PC-9 (cell line): Measurements from ENCODE around the gene MAP3K20. TPM values are rescaled to one million over a fixed set of nuclear protein-coding genes. Genes with fewer than 3 reads are reported as not detected.

Experiments
- BruUV-seq: library from RNA; stranded (reverse); fragments of 400-500 nt; replicated peaks from 2 replicates; lab custom pipeline; 2021; lab: Mats Ljungman, UMichigan
- CTCF ChIA-PET: fragments of 300-600 bp; sonication (Branson Sonifier 250); formaldehyde crosslinking; loops from one replicate; lab custom pipeline; 2022; ENCODE audit warnings: antibody characterized with exemption; lab: Charles Lee
- POLR2A ChIA-PET: fragments of 300-600 bp; sonication (Branson Sonifier 250); formaldehyde crosslinking; loops from one replicate; lab custom pipeline; 2022; ENCODE audit warnings: antibody characterized with exemption; ENCODE audit not compliant: unreplicated experiment; lab: Charles Lee
- DNase-seq, 2 experiments: peaks; one replicate each; pipeline versions ENCODE4 v3.0.0 to v3.0.0-alpha.2; 2015 to 2022; ENCODE audit warnings: mixed read lengths in 1 of 2
- H2AFZ ChIP-seq: fragments of 200-600 bp; sonication (generic); 2 replicates; pipeline ENCODE4 v1.8.1; 2017; ENCODE audit warnings: antibody characterized with exemption
- H3F3A ChIP-seq: fragments of 200-600 bp; sonication (generic); 2 replicates; pipeline ENCODE4 v1.8.1; 2017; ENCODE audit warnings: antibody characterized with exemption, mild to moderate bottlenecking, low read depth; ENCODE audit not compliant: insufficient read depth
- H3K27ac ChIP-seq: fragments of 200-600 bp; sonication (generic); 2 replicates; pipeline ENCODE4 v1.6.1; 2016; ENCODE audit warnings: mixed run types
- H3K27me3 ChIP-seq: fragments of 200-600 bp; sonication (generic); 2 replicates; pipeline ENCODE4 v1.6.1; 2016; ENCODE audit warnings: low read depth, mixed run types; ENCODE audit not compliant: insufficient read depth
- H3K36me3 ChIP-seq: fragments of 200-600 bp; sonication (generic); 2 replicates; pipeline ENCODE4 v1.6.1; 2016; ENCODE audit warnings: low read depth, mixed run types
- H3K4me1 ChIP-seq: fragments of 200-600 bp; sonication (generic); replicated peaks from 2 replicates; pipeline ENCODE4 v1.6.1; 2016; ENCODE audit warnings: mixed run types; ENCODE audit not compliant: insufficient read depth
- H3K4me2 ChIP-seq: fragments of 200-600 bp; sonication (generic); 2 replicates; pipeline ENCODE4 v1.6.1; 2017; ENCODE audit warnings: mixed run types
- H3K4me3 ChIP-seq: fragments of 200-600 bp; sonication (generic); 2 replicates; pipeline ENCODE4 v1.6.1; 2016; ENCODE audit warnings: mixed run types
- H3K79me2 ChIP-seq: fragments of 200-600 bp; sonication (generic); 2 replicates; pipeline ENCODE4 v1.6.1; 2017; ENCODE audit warnings: low read depth, mixed run types
- H3K9me2 ChIP-seq: fragments of 200-600 bp; sonication (generic); 2 replicates; pipeline ENCODE4 v1.8.1; 2017; ENCODE audit warnings: mild to moderate bottlenecking; ENCODE audit not compliant: insufficient read depth
- H3K9me3 ChIP-seq: fragments of 200-600 bp; sonication (generic); 2 replicates; pipeline ENCODE4 v1.8.1; 2016; ENCODE audit warnings: low read depth; ENCODE audit not compliant: insufficient read depth
- H4K20me1 ChIP-seq: fragments of 200-600 bp; sonication (generic); 2 replicates; pipeline ENCODE4 v1.8.1; 2017; ENCODE audit not compliant: insufficient read depth
- CTCF ChIP-seq: fragments of 200-600 bp; sonication (generic); conservative IDR thresholded peaks from 2 replicates; pipeline ENCODE4 v1.6.1; 2017; ENCODE audit warnings: mixed run types, antibody characterized with exemption, mild to moderate bottlenecking, moderate library complexity
- EZH2 ChIP-seq: fragments of 200-600 bp; sonication (generic); IDR thresholded peaks from 2 replicates; pipeline ENCODE4 v1.8.0; 2017; ENCODE audit warnings: antibody characterized with exemption, low read depth
- intact Hi-C: fragments of 100-400 bp; cut with micrococcal nuclease; formaldehyde crosslinking; loops from one replicate; pipeline ENCODE4 v1.10.0; 2022; ENCODE audit not compliant: unreplicated experiment
- total RNA-seq: library from RNA; stranded (reverse); gene quantifications from 2 replicates; pipeline ENCODE4 v1.2.3, GENCODE V29; 2021

The MAP3K20 gene
- total RNA-seq, 1 experiment from 2014 or later = 58.5 TPM

- ChIA-PET POLR2A (interaction anchor here (0.7 kb wide), 1 partner anchor 1052 kb away, joined by 25 read pairs; no protein-coding TSS in a partner anchor), CTCF (interaction anchor here (0.8 kb wide), 1 partner anchor 19 kb away, joined by 15 read pairs; no protein-coding TSS in a partner anchor)
- H2AFZ ChIP-seq = no peak overlapping the region
- no peaks in the 10 kb centered on the region for H3K9me3 ChIP-seq
- H3K27me3 ChIP-seq = no peaks in the 10 kb centered on the region
- intact Hi-C loops = no loop called here
- no peaks in the 10 kb centered on the region for H4K20me1 ChIP-seq
- peaks cover 19% of the 10 kb centered on the region; the same call in 1 of the 2 replicates for H3K36me3 ChIP-seq
- no peak for TF ChIP-seq EZH2
- TF ChIP-seq CTCF = no peak
- peaks cover 32% of the 10 kb centered on the region for H3K79me2 ChIP-seq
- no peak overlapping the region for H3K4me2 ChIP-seq
- H3K9me2 ChIP-seq = no peaks in the 10 kb centered on the region
- H3K4me3 ChIP-seq = no peak overlapping the region
- no peaks in the 10 kb centered on the region for H3K4me1 ChIP-seq
- H3F3A ChIP-seq = no peaks in the 10 kb centered on the region
- no TSS peak for BruUV-seq
- DNase-seq = no peak
- H3K27ac ChIP-seq = no peak overlapping the region
These were observed 24.2 kb downstream of the MAP3K20 start for GRCh38 chr2:173099804-173100203.

GRCh38 chr2:173101687-173102086, 26.0 kb downstream of the MAP3K20 start:
- Histone ChIP-seq H3K27ac (no peak overlapping the region), H3K9me2 (no peaks in the 10 kb centered on the region), H2AFZ (no peak overlapping the region), H3K36me3 (peaks cover 13% of the 10 kb centered on the region; the same call in 1 of the 2 replicates), H3F3A (no peaks in the 10 kb centered on the region; the same call in 1 of the 2 replicates), H4K20me1 (no peaks in the 10 kb centered on the region), H3K9me3 (no peaks in the 10 kb centered on the region), H3K79me2 (peaks cover 41% of the 10 kb centered on the region), H3K4me2 (no peak overlapping the region), H3K4me1 (peaks cover 15% of the 10 kb centered on the region), H3K4me3 (no peak overlapping the region), H3K27me3 (no peaks in the 10 kb centered on the region)
- TF ChIP-seq CTCF (no peak), EZH2 (no peak)
- CTCF ChIA-PET = no interaction called here
- DNase-seq = peak in 1 of 2 experiments; percentile 62
- POLR2A ChIA-PET = no interaction called here
- BruUV-seq = no TSS peak
- intact Hi-C loops = no loop called here

- no TSS peak for BruUV-seq
- Histone ChIP-seq H3K4me1 (peaks cover 39% of the 10 kb centered on the region), H3K4me2 (no peak overlapping the region), H3K27me3 (no peaks in the 10 kb centered on the region), H4K20me1 (no peaks in the 10 kb centered on the region), H3F3A (peaks cover 23% of the 10 kb centered on the region), H2AFZ (no peak overlapping the region), H3K27ac (no peak overlapping the region), H3K9me3 (no peaks in the 10 kb centered on the region), H3K79me2 (peaks cover 50% of the 10 kb centered on the region), H3K9me2 (no peaks in the 10 kb centered on the region), H3K4me3 (no peak overlapping the region), H3K36me3 (peaks cover 11% of the 10 kb centered on the region; the same call in 1 of the 2 replicates)
- no peak for DNase-seq
- TF ChIP-seq CTCF (no peak), EZH2 (no peak)
- ChIA-PET CTCF (interaction anchor here (0.6 to 0.7 kb wide), 2 partner anchors 942 to 1233 kb away, joined by 3 to 5 read pairs; no protein-coding TSS in a partner anchor), POLR2A (no interaction called here)
- intact Hi-C loops = no loop called here
These were observed 28.5 kb downstream of the MAP3K20 start for GRCh38 chr2:173104156-173104555.
